HepG2 (cell line): Measurements from ENCODE around the gene OBP2B. TPM values are rescaled to one million over a fixed set of nuclear protein-coding genes. Genes with fewer than 3 reads are reported as not detected.

ENCODE experiments used
- ATAC-seq: fragments of 200-7000 bp; cut with Tn5 transposase; 3 replicates; pipeline ENCODE4 v1.9.1; 2020; ENCODE audit warnings: mild to moderate bottlenecking, moderate library complexity
- BruUV-seq: library from RNA; stranded (reverse); fragments of 400-500 nt; replicated peaks from 2 replicates; lab custom pipeline; 2021; lab: Mats Ljungman, UMichigan
- CTCF ChIA-PET: fragments of 300-600 bp; formaldehyde crosslinking; extraction: SDS; loops from one replicate; lab custom pipeline; 2021; ENCODE audit warnings: low total read pairs, inconsistent platforms, low intra/inter-chr PET ratio; lab: Yijun Ruan, JAX
- POLR2A ChIA-PET: fragments of 350-600 bp; sonication (Branson Sonifier 250); formaldehyde crosslinking; loops from one replicate; lab custom pipeline; 2020; ENCODE audit warnings: antibody characterized with exemption, inconsistent platforms; lab: Yijun Ruan, JAX
- DNase-seq: peaks from one replicate; pipeline ENCODE4 v3.0.0-alpha.2; 2015; ENCODE audit warnings: low spot score
- FAIRE-seq: peaks from 3 replicates; lab custom pipeline; 2011; peaks lifted over from hg19 to GRCh38; lab: Jason Lieb, UNC
- H2AFZ ChIP-seq: one replicate; pipeline ENCODE4 v1.6.1; 2011; ENCODE audit warnings: low read length, inconsistent platforms
- H3K27ac ChIP-seq: fragments of 300-600 bp; 3 replicates; pipeline ENCODE4 v1.8.0; 2011; ENCODE audit warnings: mixed run types, mild to moderate bottlenecking, mixed read lengths, low read length, inconsistent platforms; ENCODE audit not compliant: insufficient read depth; ENCODE audit errors: extremely low read length
- H3K27me3 ChIP-seq, 2 experiments: fragments of 200-600 bp in 1 of 2; 2 replicates in 1 of 2; 3 replicates in 1 of 2; pipeline versions ENCODE4 v1.6.0 to v1.8.0; 2011; ENCODE audit warnings: low read length in 2 of 2, mild to moderate bottlenecking in 2 of 2, moderate library complexity in 2 of 2, inconsistent platforms in 1 of 2; ENCODE audit not compliant: insufficient read depth in 2 of 2, control insufficient read depth in 1 of 2
- H3K36me3 ChIP-seq, 2 experiments: fragments of 200-600 bp in 1 of 2; replicated peaks in 1 of 2; 2 replicates in 1 of 2; 3 replicates in 1 of 2; pipeline versions ENCODE4 v1.5.1 to v1.8.0; 2011; ENCODE audit warnings: low read length in 2 of 2, inconsistent platforms in 1 of 2; ENCODE audit not compliant: insufficient read depth in 2 of 2, control insufficient read depth in 1 of 2
- H3K4me1 ChIP-seq: 2 replicates; pipeline ENCODE4 v1.5.1; 2012; ENCODE audit warnings: low read length, inconsistent platforms; ENCODE audit not compliant: insufficient read depth
- H3K4me2 ChIP-seq: 2 replicates; pipeline ENCODE4 v1.6.0; 2011; ENCODE audit warnings: low read depth, low read length, inconsistent platforms
- H3K4me3 ChIP-seq, 3 experiments: fragments of 200-600 bp in 1 of 3; sonication (generic), shearing (Covaris generic) in 1 of 3; replicated peaks in 1 of 3; 2 replicates each; pipeline ENCODE4 v1.5.1; 2011 to 2016; ENCODE audit warnings: low read length in 3 of 3, inconsistent platforms in 2 of 3, low read depth in 2 of 3, mild to moderate bottlenecking in 2 of 3, control low read depth in 1 of 3, mixed read lengths in 1 of 3; ENCODE audit not compliant: insufficient read depth in 1 of 3
- H3K79me2 ChIP-seq: one replicate; pipeline ENCODE4 v1.6.1; 2011; ENCODE audit warnings: low read length, inconsistent platforms; ENCODE audit not compliant: insufficient read depth
- H3K9ac ChIP-seq: 2 replicates; pipeline ENCODE4 v1.6.0; 2011; ENCODE audit warnings: mild to moderate bottlenecking, low read depth, low read length, inconsistent platforms; ENCODE audit not compliant: insufficient read depth
- H3K9me3 ChIP-seq: 2 replicates; pipeline ENCODE4 v1.5.1; 2012; ENCODE audit warnings: mild to moderate bottlenecking, low read length
- H4K20me1 ChIP-seq: 2 replicates; pipeline ENCODE4 v1.6.0; 2011; ENCODE audit warnings: inconsistent platforms, mild to moderate bottlenecking, low read length, moderate library complexity; ENCODE audit not compliant: insufficient read depth
- CBFB ChIP-seq: sonication (generic); formaldehyde crosslinking; IDR thresholded peaks from 2 replicates; pipeline ENCODE4 v1.4.0; 2020; ENCODE audit warnings: missing genetic modification reagents
- CHD2 ChIP-seq: IDR thresholded peaks from 2 replicates; pipeline ENCODE4 v1.6.1; 2011; ENCODE audit warnings: low read depth, low read length, improper control_type of control experiment
- CSRNP2 ChIP-seq: sonication (generic); formaldehyde crosslinking; conservative IDR thresholded peaks from 2 replicates; pipeline ENCODE4 v1.8.0; 2022; ENCODE audit warnings: low read depth, missing genetic modification reagents
- DMAP1 ChIP-seq: IDR thresholded peaks from 2 replicates; pipeline ENCODE4 v1.6.1; 2016
- MED1 ChIP-seq: sonication (generic); formaldehyde crosslinking; IDR thresholded peaks from 2 replicates; pipeline ENCODE4 v1.4.0; 2020; ENCODE audit warnings: missing genetic modification reagents
- NFIC ChIP-seq: IDR thresholded peaks from 2 replicates; pipeline ENCODE4 v1.6.1; 2012; ENCODE audit warnings: mild to moderate bottlenecking, low read length, inconsistent platforms
- PAWR ChIP-seq: sonication (generic); formaldehyde crosslinking; IDR thresholded peaks from 2 replicates; pipeline ENCODE4 v1.4.0; 2020; ENCODE audit warnings: missing genetic modification reagents, mild to moderate bottlenecking, borderline replicate concordance
- ZNF251 ChIP-seq: sonication (generic); formaldehyde crosslinking; IDR thresholded peaks from 2 replicates; pipeline ENCODE4 v1.9.0; 2021; ENCODE audit warnings: mild to moderate bottlenecking, missing genetic modification reagents
- ZNF333 ChIP-seq: sonication (generic); formaldehyde crosslinking; IDR thresholded peaks from 2 replicates; pipeline ENCODE4 v1.4.0; 2020; ENCODE audit warnings: mild to moderate bottlenecking, missing genetic modification reagents, borderline replicate concordance
- ZNF564 ChIP-seq: sonication (generic); formaldehyde crosslinking; IDR thresholded peaks from 2 replicates; pipeline ENCODE4 v1.8.1; 2023; ENCODE audit warnings: mild to moderate bottlenecking, missing genetic modification reagents
- ZNF75D ChIP-seq: sonication (generic); formaldehyde crosslinking; IDR thresholded peaks from 2 replicates; pipeline ENCODE4 v1.8.1; 2023; ENCODE audit warnings: missing genetic modification reagents, mild to moderate bottlenecking, borderline replicate concordance
- WGBS: methylation state at CpG from one replicate; pipeline ENCODE4 v1.1.6; 2017; ENCODE audit warnings: low lambda C conversion rate; 5-methylcytosine and 5-hydroxymethylcytosine counted together
- in situ Hi-C: cut with HindIII; loops from 2 replicates; pipeline ENCODE4 v1.10.0; 2017; ENCODE audit warnings: low pct_unique_long_range_greater_than_20kb; ENCODE audit not compliant: extremely low pct_ligation_motif_present
- intact Hi-C: fragments of 100-400 bp; cut with micrococcal nuclease; formaldehyde crosslinking; loops from one replicate; pipeline ENCODE4 v1.10.0; 2022; ENCODE audit not compliant: unreplicated experiment
- polyA plus RNA-seq, 8 experiments: library from polyadenylated mRNA; depleted of rRNA in 3 of 8; stranded (reverse) in 7 of 8; unstranded in 1 of 8; fragments of >200 nt; fragmentation: Illumina TruSeq in 4 of 8; extraction: Trizol in 4 of 8; gene quantifications; 2 replicates each; pipeline versions ENCODE4 v1.2.1 to v1.2.3, GENCODE V29; 2011 to 2016; ENCODE audit warnings: low read depth in 4 of 8, missing spikeins in 1 of 8, mixed read lengths in 1 of 8; ENCODE audit not compliant: insufficient read depth in 1 of 8
- total RNA-seq, 5 experiments: library from RNA; depleted of rRNA; stranded (reverse); fragments of >200 nt; fragmentation: Illumina TruSeq; extraction: Trizol; gene quantifications; 2 replicates each; pipeline ENCODE4 v1.2.3, GENCODE V29; 2016; ENCODE audit warnings: low read depth in 1 of 5
- TF ChIP-seq, protein P1 (sequence below): sonication (generic); formaldehyde crosslinking; IDR thresholded peaks from 2 replicates; pipeline ENCODE4 v1.4.0; 2020; ENCODE audit warnings: mild to moderate bottlenecking, low read depth, missing genetic modification reagents
- TF ChIP-seq, protein P2 (sequence below): sonication (generic); formaldehyde crosslinking; IDR thresholded peaks from 2 replicates; pipeline ENCODE4; 2020; ENCODE audit warnings: missing genetic modification reagents, mild to moderate bottlenecking, borderline replicate concordance
- TF ChIP-seq, protein P3 (sequence below): sonication (generic); formaldehyde crosslinking; IDR thresholded peaks from 2 replicates; pipeline ENCODE4 v1.4.0; 2020; ENCODE audit warnings: missing genetic modification reagents

OBP2B gene
- total and polyA plus RNA-seq, 2 of the 13 experiments (the other 11 are each of a cell fraction or from before 2014, with no cell fraction given), result not detected

- ATAC-seq (no peak), DNase-seq (no peak), FAIRE-seq (no peak)
- no peaks in the 10 kb centered on the region for H4K20me1 ChIP-seq
- H3K36me3 ChIP-seq, result no peaks in the 10 kb centered on the region
- H3K27ac ChIP-seq, result no peak within 1 kb of the TSS
- WGBS, result 72% methylated on average over 56 of the region's 56 CpGs
- intact Hi-C loops (no loop called here), in situ Hi-C loops (no loop called here)
- H3K9me3 ChIP-seq, result no peaks in the 10 kb centered on the region
- no peak within 1 kb of the TSS for H3K4me2 ChIP-seq
- BruUV-seq, result no TSS peak
- no peak within 1 kb of the TSS for H3K9ac ChIP-seq
- H3K79me2 ChIP-seq, result no peaks in the 10 kb centered on the region
- H2AFZ ChIP-seq, result no peak within 1 kb of the TSS
- TF ChIP-seq, protein P1, sequence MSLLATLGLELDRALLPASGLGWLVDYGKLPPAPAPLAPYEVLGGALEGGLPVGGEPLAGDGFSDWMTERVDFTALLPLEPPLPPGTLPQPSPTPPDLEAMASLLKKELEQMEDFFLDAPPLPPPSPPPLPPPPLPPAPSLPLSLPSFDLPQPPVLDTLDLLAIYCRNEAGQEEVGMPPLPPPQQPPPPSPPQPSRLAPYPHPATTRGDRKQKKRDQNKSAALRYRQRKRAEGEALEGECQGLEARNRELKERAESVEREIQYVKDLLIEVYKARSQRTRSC (CRISPR knock-in tag), result no peak
- TF ChIP-seq CSRNP2 (CRISPR knock-in tag) (no peak), ZNF564 (CRISPR knock-in tag) (no peak), ZNF75D (CRISPR knock-in tag) (no peak), MED1 (CRISPR knock-in tag) (no peak), CHD2 (no peak), NFIC (no peak), ZNF333 (CRISPR knock-in tag) (no peak), PAWR (CRISPR knock-in tag) (no peak), ZNF251 (CRISPR knock-in tag) (no peak), DMAP1 (CRISPR knock-in tag) (no peak), CBFB (CRISPR knock-in tag) (no peak)
- TF ChIP-seq, protein P2, sequence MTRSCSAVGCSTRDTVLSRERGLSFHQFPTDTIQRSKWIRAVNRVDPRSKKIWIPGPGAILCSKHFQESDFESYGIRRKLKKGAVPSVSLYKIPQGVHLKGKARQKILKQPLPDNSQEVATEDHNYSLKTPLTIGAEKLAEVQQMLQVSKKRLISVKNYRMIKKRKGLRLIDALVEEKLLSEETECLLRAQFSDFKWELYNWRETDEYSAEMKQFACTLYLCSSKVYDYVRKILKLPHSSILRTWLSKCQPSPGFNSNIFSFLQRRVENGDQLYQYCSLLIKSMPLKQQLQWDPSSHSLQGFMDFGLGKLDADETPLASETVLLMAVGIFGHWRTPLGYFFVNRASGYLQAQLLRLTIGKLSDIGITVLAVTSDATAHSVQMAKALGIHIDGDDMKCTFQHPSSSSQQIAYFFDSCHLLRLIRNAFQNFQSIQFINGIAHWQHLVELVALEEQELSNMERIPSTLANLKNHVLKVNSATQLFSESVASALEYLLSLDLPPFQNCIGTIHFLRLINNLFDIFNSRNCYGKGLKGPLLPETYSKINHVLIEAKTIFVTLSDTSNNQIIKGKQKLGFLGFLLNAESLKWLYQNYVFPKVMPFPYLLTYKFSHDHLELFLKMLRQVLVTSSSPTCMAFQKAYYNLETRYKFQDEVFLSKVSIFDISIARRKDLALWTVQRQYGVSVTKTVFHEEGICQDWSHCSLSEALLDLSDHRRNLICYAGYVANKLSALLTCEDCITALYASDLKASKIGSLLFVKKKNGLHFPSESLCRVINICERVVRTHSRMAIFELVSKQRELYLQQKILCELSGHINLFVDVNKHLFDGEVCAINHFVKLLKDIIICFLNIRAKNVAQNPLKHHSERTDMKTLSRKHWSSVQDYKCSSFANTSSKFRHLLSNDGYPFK, result no peak
- TF ChIP-seq, protein P3, sequence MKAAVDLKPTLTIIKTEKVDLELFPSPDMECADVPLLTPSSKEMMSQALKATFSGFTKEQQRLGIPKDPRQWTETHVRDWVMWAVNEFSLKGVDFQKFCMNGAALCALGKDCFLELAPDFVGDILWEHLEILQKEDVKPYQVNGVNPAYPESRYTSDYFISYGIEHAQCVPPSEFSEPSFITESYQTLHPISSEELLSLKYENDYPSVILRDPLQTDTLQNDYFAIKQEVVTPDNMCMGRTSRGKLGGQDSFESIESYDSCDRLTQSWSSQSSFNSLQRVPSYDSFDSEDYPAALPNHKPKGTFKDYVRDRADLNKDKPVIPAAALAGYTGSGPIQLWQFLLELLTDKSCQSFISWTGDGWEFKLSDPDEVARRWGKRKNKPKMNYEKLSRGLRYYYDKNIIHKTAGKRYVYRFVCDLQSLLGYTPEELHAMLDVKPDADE (CRISPR knock-in tag), result no peak
- CTCF ChIA-PET, result no interaction called here
- no peaks in the 10 kb centered on the region for H3K4me1 ChIP-seq
- peaks cover 0 to 14% of the 10 kb centered on the region in 2 experiments; a peak in 3 of 5 replicates for H3K27me3 ChIP-seq
- POLR2A ChIA-PET, result no interaction called here
- no peak within 1 kb of the TSS for H3K4me3 ChIP-seq
These were observed 45.4 kb downstream of the OBP2B start, which contains the start of gene GBGT1 for GRCh38 chr9:133163504-133164172. Gene GBGT1, minus strand, starts transcription at chr9:133163914. Its CDS starts 1,502 bp downstream, at chr9:133162412.
